Stomach (tissue), 9 donors: ENCODE results near the gene ADCY9. TPM values are rescaled to one million over a fixed set of nuclear protein-coding genes. Genes with fewer than 3 reads are reported as not detected.
"Not testable (repeated sequence)": the region's sequence is repeated elsewhere in the genome, so short reads cannot be mapped to it uniquely, and the experiment has no call there.

Source experiments
- DNase-seq, 2 donors: peaks; one replicate each; pipeline versions ENCODE4 v3.0.0 to v3.0.0-alpha.2; 2013 to 2019
- H3K27ac ChIP-seq, 5 donors: fragments of 200-600 bp in 4 of 5; sonication (generic) in 4 of 5; one replicate each; pipeline ENCODE4 v1.5.1; 2013 to 2019; ENCODE audit warnings: mild to moderate bottlenecking in 1 of 5, moderate library complexity in 1 of 5
- H3K27me3 ChIP-seq, 3 donors: fragments of 200-600 bp; sonication (generic); one replicate each; pipeline ENCODE4 v1.5.1; 2017 to 2019; ENCODE audit warnings: mixed run types in 1 of 3
- H3K36me3 ChIP-seq, 4 donors: fragments of 200-600 bp; sonication (generic); 1 replicate in 3 of 4; 2 replicates in 1 of 4; pipeline ENCODE4 v1.5.1; 2016 to 2019
- H3K4me1 ChIP-seq, 4 donors: fragments of 200-600 bp; sonication (generic); one replicate each; pipeline ENCODE4 v1.5.1; 2016 to 2019
- H3K4me3 ChIP-seq, 4 donors: fragments of 200-600 bp; sonication (generic) in 3 of 4; one replicate each; pipeline ENCODE4 v1.5.1; 2016 to 2019; ENCODE audit warnings: mild to moderate bottlenecking in 1 of 4
- H3K9me3 ChIP-seq, 4 donors: fragments of 200-600 bp; sonication (generic); one replicate each; pipeline ENCODE4 v1.5.1; 2016 to 2019
- EP300 ChIP-seq: sonication (generic); formaldehyde crosslinking; IDR thresholded peaks from one replicate; pipeline ENCODE4 v1.6.1; 2017; ENCODE audit warnings: antibody characterized with exemption
- POLR2A ChIP-seq, 4 donors: fragments of 450-650 bp; IDR thresholded peaks; one replicate each; pipeline ENCODE4 v1.6.1; 2016; ENCODE audit warnings: antibody characterized with exemption in 4 of 4, control low read depth in 2 of 4, mild to moderate bottlenecking in 1 of 4, moderate library complexity in 1 of 4
- POLR2AphosphoS5 ChIP-seq, 3 donors: sonication (generic); formaldehyde crosslinking; IDR thresholded peaks; one replicate each; pipeline ENCODE4 v1.6.1; 2016; ENCODE audit warnings: antibody characterized with exemption in 3 of 3
- WGBS, 5 donors: extraction: QIAGEN DNeasy Blood & Tissue Kit in 3 of 5; methylation state at CpG; one replicate each; pipeline versions ENCODE4 v1.1.5 to v1.1.7; 2013 to 2018; 5-methylcytosine and 5-hydroxymethylcytosine counted together
- intact Hi-C: fragments of 100-400 bp; cut with DNase I; formaldehyde crosslinking; loops from one replicate; pipeline ENCODE4 v1.15.1; 2023; ENCODE audit warnings: low total_unique reads
- polyA plus RNA-seq, 3 donors: library from polyadenylated mRNA; stranded (reverse); fragments of 200-250 nt; gene quantifications; one replicate each; pipeline ENCODE4 v1.2.3, GENCODE V29; 2013
- total RNA-seq, 5 donors: library from RNA; depleted of rRNA; stranded (reverse); fragments of >200 nt; gene quantifications; one replicate each; pipeline versions ENCODE4 v1.1.0 to v1.2.3, GENCODE V29; 2014 to 2016
- TF ChIP-seq, protein P1 (sequence below), 7 experiments: fragments of 450-650 bp in 4 of 7; fragments of 200-600 bp in 3 of 7; sonication (generic) in 3 of 7; IDR thresholded peaks; one replicate each; pipeline ENCODE4 v1.5.1; 2016 to 2019; ENCODE audit warnings: antibody characterized with exemption in 7 of 7, control low read depth in 2 of 7, mild to moderate bottlenecking in 1 of 7
- donor health status: healthy with polysubstance abuse.
- donor health status: Bipolar disorder and iron deficiency.
- donor health status: healthy.

The ADCY9 gene
- total and polyA plus RNA-seq, 8 donors, result 1.7 to 55.0 (median 12.9) TPM

DNA sequence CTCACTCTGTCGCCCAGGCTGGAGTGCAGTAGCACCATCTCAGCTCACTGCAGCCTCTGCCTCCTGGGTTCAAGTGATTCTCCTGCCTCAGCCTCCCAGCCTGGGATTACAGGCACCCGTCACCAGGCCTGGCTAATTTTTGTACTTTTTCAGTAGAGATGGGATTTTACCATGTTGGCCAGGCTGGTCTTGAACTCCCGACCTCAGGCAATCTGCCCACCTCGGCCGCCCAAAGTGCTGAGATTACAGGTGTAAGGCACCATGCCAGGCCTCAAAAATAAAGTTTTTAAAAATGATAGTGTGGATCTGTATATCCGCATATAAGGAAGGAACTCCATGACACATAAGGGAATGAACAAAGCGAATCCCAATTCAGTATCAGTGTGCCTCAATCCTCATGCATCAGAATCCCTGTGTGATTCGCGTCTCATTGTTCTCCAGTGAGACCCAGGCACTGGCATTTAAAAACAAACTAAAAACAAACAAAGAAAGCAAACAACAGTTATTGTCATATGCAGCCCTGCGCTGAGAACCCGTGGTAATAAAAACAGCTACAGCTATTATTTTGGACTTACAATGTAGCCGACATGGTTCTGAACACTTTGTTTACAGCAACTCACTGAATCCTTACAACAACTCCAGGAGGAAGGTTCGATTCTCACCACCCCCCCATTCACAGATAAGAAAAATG lies 181.6 kb downstream of the ADCY9 start:
- H3K27me3 ChIP-seq, result peaks cover 0 to 7% (median 0%) of the 10 kb centered on the region in 3 donors
- H3K36me3 ChIP-seq, result no peaks in the 10 kb centered on the region
- TF ChIP-seq, protein P1, sequence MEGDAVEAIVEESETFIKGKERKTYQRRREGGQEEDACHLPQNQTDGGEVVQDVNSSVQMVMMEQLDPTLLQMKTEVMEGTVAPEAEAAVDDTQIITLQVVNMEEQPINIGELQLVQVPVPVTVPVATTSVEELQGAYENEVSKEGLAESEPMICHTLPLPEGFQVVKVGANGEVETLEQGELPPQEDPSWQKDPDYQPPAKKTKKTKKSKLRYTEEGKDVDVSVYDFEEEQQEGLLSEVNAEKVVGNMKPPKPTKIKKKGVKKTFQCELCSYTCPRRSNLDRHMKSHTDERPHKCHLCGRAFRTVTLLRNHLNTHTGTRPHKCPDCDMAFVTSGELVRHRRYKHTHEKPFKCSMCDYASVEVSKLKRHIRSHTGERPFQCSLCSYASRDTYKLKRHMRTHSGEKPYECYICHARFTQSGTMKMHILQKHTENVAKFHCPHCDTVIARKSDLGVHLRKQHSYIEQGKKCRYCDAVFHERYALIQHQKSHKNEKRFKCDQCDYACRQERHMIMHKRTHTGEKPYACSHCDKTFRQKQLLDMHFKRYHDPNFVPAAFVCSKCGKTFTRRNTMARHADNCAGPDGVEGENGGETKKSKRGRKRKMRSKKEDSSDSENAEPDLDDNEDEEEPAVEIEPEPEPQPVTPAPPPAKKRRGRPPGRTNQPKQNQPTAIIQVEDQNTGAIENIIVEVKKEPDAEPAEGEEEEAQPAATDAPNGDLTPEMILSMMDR (IDR thresholded peaks at IDR 0.05), result no peak
- TF ChIP-seq POLR2A (IDR thresholded peaks at IDR 0.05), result no peak
- no peak for TF ChIP-seq POLR2AphosphoS5 (IDR thresholded peaks at IDR 0.05)
- TF ChIP-seq EP300, result no peak
- DNase-seq, result no peak
- H3K4me3 ChIP-seq, result no peak overlapping the region
- WGBS, 5 donors, result 50 to 63% (median 54%) methylated on average over 13 of the region's 13 CpGs
- H3K9me3 ChIP-seq, result no peaks in the 10 kb centered on the region
- peaks cover 6 to 13% (median 11%) of the 10 kb centered on the region in 4 donors for H3K4me1 ChIP-seq
- intact Hi-C loops, result no loop called here
- H3K27ac ChIP-seq, result no peak overlapping the region

DNA sequence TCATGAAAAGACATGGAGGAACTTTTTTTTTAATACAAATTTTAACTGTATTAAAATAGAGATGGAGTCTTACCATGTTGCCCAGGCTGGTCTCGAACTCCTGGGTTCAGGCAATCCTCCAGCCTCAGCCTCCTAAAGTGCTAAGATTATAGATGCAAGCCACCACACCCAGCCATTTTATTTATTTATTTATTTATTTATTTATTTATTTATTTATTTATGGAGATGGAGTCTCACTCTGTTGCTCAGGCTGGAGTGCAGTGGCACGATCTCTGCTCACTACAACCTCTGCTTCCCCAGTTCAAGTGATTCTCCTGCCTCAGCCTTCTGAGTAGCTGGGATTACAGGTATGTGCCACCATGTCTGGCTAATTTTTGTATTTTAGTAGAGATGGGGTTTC lies 189.1 kb downstream of the ADCY9 start:
- 89 to 96% (median 94%) methylated on average over 2 of the region's 2 CpGs for WGBS, 5 donors
- not testable (repeated sequence) for DNase-seq

DNA sequence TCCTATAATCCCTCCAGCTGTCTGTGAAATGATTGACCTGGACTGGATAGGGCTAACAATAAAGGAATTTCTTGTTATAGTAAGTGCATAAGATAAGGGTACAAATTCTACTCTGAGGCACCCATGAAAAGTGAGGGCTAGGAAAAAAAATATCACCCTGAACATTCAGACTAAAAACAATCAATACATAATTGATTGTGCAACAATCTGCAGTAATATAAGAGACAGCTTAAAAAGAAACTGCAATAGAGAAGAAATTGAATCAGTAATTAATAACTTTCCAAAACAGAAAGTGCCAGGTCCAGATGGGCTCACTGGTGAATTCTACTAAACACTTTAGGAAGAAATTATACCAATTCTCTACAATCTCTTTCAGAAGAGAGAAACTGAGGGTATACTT lies 191.5 kb downstream of the ADCY9 start:
- no peak overlapping the region for H3K4me3 ChIP-seq
- intact Hi-C loops, result no loop called here
- DNase-seq, result no peak
- peaks cover 0 to 27% (median 0%) of the 10 kb centered on the region in 3 donors for H3K27me3 ChIP-seq
- no peak overlapping the region for H3K27ac ChIP-seq
- H3K4me1 ChIP-seq, result no peaks in the 10 kb centered on the region
- peaks cover 0 to 5% (median 1%) of the 10 kb centered on the region in 4 donors for H3K9me3 ChIP-seq
- TF ChIP-seq, protein P1 (IDR thresholded peaks at IDR 0.05), result no peak
- no peak for TF ChIP-seq POLR2AphosphoS5 (IDR thresholded peaks at IDR 0.05)
- TF ChIP-seq EP300, result no peak
- TF ChIP-seq POLR2A (IDR thresholded peaks at IDR 0.05), result no peak
- no peaks in the 10 kb centered on the region for H3K36me3 ChIP-seq

More for the DNA sequence above, 189.1 kb downstream of the ADCY9 start:
- H3K4me3 ChIP-seq, H3K27me3 ChIP-seq, H3K9me3 ChIP-seq, intact Hi-C loops, H3K4me1 ChIP-seq, H3K27ac ChIP-seq, H3K36me3 ChIP-seq: not testable (repeated sequence)

DNA sequence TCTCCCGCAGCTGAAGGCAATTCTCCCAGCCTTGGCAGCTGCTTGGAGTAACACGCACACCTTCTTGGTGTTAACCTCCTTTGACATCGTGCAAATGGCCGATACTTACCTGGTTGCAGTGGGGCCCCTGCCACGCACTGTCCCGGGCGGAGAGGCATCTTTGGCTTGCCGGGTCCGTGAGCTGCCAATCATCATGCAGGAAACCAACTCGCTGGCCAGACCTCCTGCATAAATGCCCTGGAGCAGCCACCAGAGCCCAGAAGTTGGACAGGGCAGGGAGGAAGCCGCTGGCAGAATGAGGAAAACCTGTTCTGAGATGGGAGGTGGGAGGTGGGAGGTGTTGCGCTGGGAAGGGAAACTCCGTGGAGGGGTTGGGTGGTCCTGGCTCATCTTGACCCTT lies 194.0 kb downstream of the ADCY9 start:
- 56 to 78% (median 62%) methylated on average over 13 of the region's 13 CpGs for WGBS, 5 donors

More for the DNA sequence above, 194.0 kb downstream of the ADCY9 start:
- peaks cover 0 to 27% (median 0%) of the 10 kb centered on the region in 3 donors for H3K27me3 ChIP-seq
- no peaks in the 10 kb centered on the region for H3K36me3 ChIP-seq
- no peaks in the 10 kb centered on the region for H3K4me1 ChIP-seq
- H3K9me3 ChIP-seq, result peaks cover 0 to 13% (median 6%) of the 10 kb centered on the region in 4 donors
- intact Hi-C loops, result no loop called here
- no peak overlapping the region for H3K27ac ChIP-seq
- TF ChIP-seq, protein P1 (IDR thresholded peaks at IDR 0.05), result no peak
- TF ChIP-seq POLR2AphosphoS5 (IDR thresholded peaks at IDR 0.05) (no peak), EP300 (no peak), POLR2A (IDR thresholded peaks at IDR 0.05) (no peak)
- DNase-seq, result no peak
- no peak overlapping the region for H3K4me3 ChIP-seq
